Ishikawa (cell line): ENCODE measurements around the gene RIMBP2.

Source experiments
- CEBPB ChIP-seq: IDR thresholded peaks from 2 replicates; pipeline ENCODE4 v1.6.1; 2012
- CREB1 ChIP-seq: IDR thresholded peaks from 2 replicates; pipeline ENCODE4 v1.6.1; 2012; ENCODE audit warnings: low read depth
- EGR1 ChIP-seq: IDR thresholded peaks from 2 replicates; pipeline ENCODE4 v1.6.1; 2012
- EP300 ChIP-seq: IDR thresholded peaks from 2 replicates; pipeline ENCODE4 v1.6.1; 2012; ENCODE audit warnings: borderline replicate concordance
- FOXM1 ChIP-seq: IDR thresholded peaks from 2 replicates; pipeline ENCODE4 v1.6.1; 2012; ENCODE audit warnings: low read depth, borderline replicate concordance
- MAX ChIP-seq: IDR thresholded peaks from 2 replicates; pipeline ENCODE4 v1.6.1; 2012
- NFIC ChIP-seq: IDR thresholded peaks from 2 replicates; pipeline ENCODE4 v1.6.1; 2012
- RAD21 ChIP-seq: IDR thresholded peaks from 2 replicates; pipeline ENCODE4 v1.6.1; 2012; ENCODE audit warnings: low read depth
- REST ChIP-seq: IDR thresholded peaks from 2 replicates; pipeline ENCODE4 v1.6.1; 2012; ENCODE audit warnings: low read depth, mild to moderate bottlenecking
- TAF1 ChIP-seq: IDR thresholded peaks from 2 replicates; pipeline ENCODE4 v1.6.1; 2012; ENCODE audit warnings: low read depth, mild to moderate bottlenecking
- TCF12 ChIP-seq: IDR thresholded peaks from 2 replicates; pipeline ENCODE4 v1.6.1; 2012; ENCODE audit warnings: low read depth
- TEAD4 ChIP-seq: IDR thresholded peaks from 2 replicates; pipeline ENCODE4 v1.6.1; 2012
- USF1 ChIP-seq: IDR thresholded peaks from 2 replicates; pipeline ENCODE4 v1.6.1; 2012
- YY1 ChIP-seq: IDR thresholded peaks from 2 replicates; pipeline ENCODE4 v1.6.1; 2012; ENCODE audit warnings: low read depth
- ZBTB7A ChIP-seq: IDR thresholded peaks from 2 replicates; pipeline ENCODE4 v1.6.1; 2012; ENCODE audit warnings: low read depth

The RIMBP2 gene

GRCh38 chr12:130540376-130540775 lies 175.7 kb downstream of the RIMBP2 start:
- TF ChIP-seq ZBTB7A (no peak), RAD21 (no peak), TAF1 (no peak), FOXM1 (no peak), REST (no peak), TCF12 (no peak), MAX (no peak), CEBPB (no peak), TEAD4 (no peak), EGR1 (no peak), YY1 (no peak), CREB1 (no peak), EP300 (no peak), NFIC (no peak), USF1 (no peak)

- TF ChIP-seq EP300: no peak
- no peak for TF ChIP-seq ZBTB7A
- no peak for TF ChIP-seq TEAD4
- TF ChIP-seq TAF1: no peak
- no peak for TF ChIP-seq USF1
- no peak for TF ChIP-seq YY1
- no peak for TF ChIP-seq RAD21
These were observed 177.6 kb downstream of the RIMBP2 start for GRCh38 chr12:130538343-130539095.

- no peak for TF ChIP-seq NFIC
- no peak for TF ChIP-seq CEBPB
- TF ChIP-seq TEAD4: no peak
- no peak for TF ChIP-seq TAF1
- no peak for TF ChIP-seq CREB1
- TF ChIP-seq TCF12: no peak
- no peak for TF ChIP-seq YY1
- TF ChIP-seq MAX: no peak
- TF ChIP-seq EGR1: no peak
These were observed 178.4 kb downstream of the RIMBP2 start for GRCh38 chr12:130537655-130538054.

GRCh38 chr12:130537051-130537450 lies 179.0 kb downstream of the RIMBP2 start:
- TF ChIP-seq CEBPB (no peak), EGR1 (no peak), CREB1 (no peak), TCF12 (no peak), ZBTB7A (no peak), REST (no peak), RAD21 (no peak), EP300 (no peak), TAF1 (no peak), NFIC (no peak), TEAD4 (no peak), YY1 (no peak), MAX (no peak), FOXM1 (no peak), USF1 (no peak)

- TF ChIP-seq ZBTB7A: no peak
- TF ChIP-seq EP300: no peak
- TF ChIP-seq EGR1: no peak
- TF ChIP-seq TEAD4: no peak
- no peak for TF ChIP-seq NFIC
- no peak for TF ChIP-seq RAD21
- TF ChIP-seq USF1: no peak
- TF ChIP-seq CREB1: no peak
- no peak for TF ChIP-seq REST
- TF ChIP-seq TCF12: no peak
- no peak for TF ChIP-seq YY1
- no peak for TF ChIP-seq TAF1
- no peak for TF ChIP-seq CEBPB
- no peak for TF ChIP-seq MAX
- TF ChIP-seq FOXM1: no peak
These were observed 185.7 kb downstream of the RIMBP2 start for GRCh38 chr12:130530429-130530828.
